ENCODE data around the gene LRSAM1.

- TF ChIP-seq CTCF (IDR thresholded peaks at IDR 0.05) (no peak), EZH2 (IDR thresholded peaks at IDR 0.05) (no peak), EZH2phosphoT487 (IDR thresholded peaks at IDR 0.05) (no peak)
Measured at GRCh38 chr9:127405344-127406125, 45.8 kb upstream of the LRSAM1 start.
